ENCODE data around the gene OR12D2. TPM values are rescaled to one million over a fixed set of nuclear protein-coding genes. Genes with fewer than 3 reads are reported as not detected.
"Not testable (repeated sequence)": the region's sequence is repeated elsewhere in the genome, so short reads cannot be mapped to it uniquely, and the experiment has no call there.

The OR12D2 gene
- polyA plus RNA-seq, 4 donors: not detected

GRCh38 chr6:29399525-29399924 lies 4.1 kb downstream of the OR12D2 start:
- Histone ChIP-seq H3K4me3 (ENCODE audit: low read depth in 1 of 3, low read length in 3 of 3) (no peak overlapping the region), H3K27me3 (ENCODE audit: control insufficient read depth in 3 of 3, insufficient read depth in 3 of 3, low read length in 3 of 3) (no peaks in the 10 kb centered on the region), H3K9me3 (ENCODE audit: control insufficient read depth in 2 of 2, insufficient read depth in 1 of 2, low read depth in 1 of 2, low read length in 1 of 2) (no peaks in the 10 kb centered on the region), H3K36me3 (ENCODE audit: control insufficient read depth in 3 of 3, insufficient read depth in 2 of 3, low read depth in 1 of 3, low read length in 3 of 3) (no peaks in the 10 kb centered on the region), H3K27ac (ENCODE audit: low read depth in 1 of 3, low read length in 2 of 3) (no peak overlapping the region), H3K4me1 (ENCODE audit: control insufficient read depth in 3 of 3, insufficient read depth in 2 of 3, low read depth in 1 of 3, low read length in 2 of 3) (no peaks in the 10 kb centered on the region)
- WGBS, 3 donors: 42 to 55% (median 54%) methylated on average over 2 of the region's 2 CpGs
- no peak for DNase-seq
- FAIRE-seq: no peak

DNA sequence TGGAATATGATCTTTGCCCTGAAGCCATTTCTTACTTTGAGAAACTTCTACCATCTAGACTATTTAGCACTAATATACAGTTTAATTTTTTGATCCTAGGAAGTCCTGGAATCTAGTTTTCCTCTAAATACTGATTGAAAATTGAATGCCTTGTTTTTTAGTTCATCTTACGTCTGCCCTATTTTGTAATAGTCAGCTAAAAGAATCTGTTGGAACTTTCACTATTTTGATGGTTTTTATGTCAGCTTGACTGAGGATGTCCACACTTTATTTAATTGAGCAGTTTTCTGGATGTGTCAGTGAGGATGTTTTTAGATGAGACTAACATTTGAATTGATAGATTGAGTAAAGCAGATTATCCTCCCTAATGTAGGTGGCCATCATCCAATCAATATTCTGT lies 8.4 kb downstream of the OR12D2 start:
- no peaks in the 10 kb centered on the region for H3K27me3 ChIP-seq (ENCODE audit: control insufficient read depth in 3 of 3, insufficient read depth in 3 of 3, low read length in 3 of 3)
- H3K9me3 ChIP-seq (ENCODE audit: control insufficient read depth in 2 of 2, insufficient read depth in 1 of 2, low read depth in 1 of 2, low read length in 1 of 2): no peaks in the 10 kb centered on the region
- H3K4me1 ChIP-seq (ENCODE audit: control insufficient read depth in 3 of 3, insufficient read depth in 2 of 3, low read depth in 1 of 3, low read length in 2 of 3): no peaks in the 10 kb centered on the region
- H3K36me3 ChIP-seq (ENCODE audit: control insufficient read depth in 3 of 3, insufficient read depth in 2 of 3, low read depth in 1 of 3, low read length in 3 of 3): no peaks in the 10 kb centered on the region
- no peak overlapping the region for H3K4me3 ChIP-seq (ENCODE audit: low read depth in 1 of 3, low read length in 3 of 3)
- DNase-seq (no peak), FAIRE-seq (no peak)
- no peak overlapping the region for H3K27ac ChIP-seq (ENCODE audit: low read depth in 1 of 3, low read length in 2 of 3)
- 50 to 81% (median 71%) methylated on average over 1 of the region's 1 CpG for WGBS, 3 donors

- no peaks in the 10 kb centered on the region for H3K36me3 ChIP-seq (ENCODE audit: control insufficient read depth in 3 of 3, insufficient read depth in 2 of 3, low read depth in 1 of 3, low read length in 3 of 3)
- no peak for FAIRE-seq
Observed at GRCh38 chr6:29414588-29414987, 19.2 kb downstream of the OR12D2 start, which contains the start of gene OR12D1. OR12D1 (plus strand) TSS chr6:29414928.

GRCh38 chr6:29419516-29419915 lies 24.1 kb downstream of the OR12D2 start:
- Histone ChIP-seq H3K4me3 (ENCODE audit: low read depth in 1 of 3, low read length in 3 of 3) (no peak overlapping the region), H3K27ac (ENCODE audit: low read depth in 1 of 3, low read length in 2 of 3) (no peak overlapping the region), H3K4me1 (ENCODE audit: control insufficient read depth in 3 of 3, insufficient read depth in 2 of 3, low read depth in 1 of 3, low read length in 2 of 3) (no peaks in the 10 kb centered on the region), H3K9me3 (ENCODE audit: control insufficient read depth in 2 of 2, insufficient read depth in 1 of 2, low read depth in 1 of 2, low read length in 1 of 2) (no peaks in the 10 kb centered on the region), H3K27me3 (ENCODE audit: control insufficient read depth in 3 of 3, insufficient read depth in 3 of 3, low read length in 3 of 3) (no peaks in the 10 kb centered on the region), H3K36me3 (ENCODE audit: control insufficient read depth in 3 of 3, insufficient read depth in 2 of 3, low read depth in 1 of 3, low read length in 3 of 3) (no peaks in the 10 kb centered on the region)
- FAIRE-seq (no peak), DNase-seq (no peak)
- 64 to 80% (median 78%) methylated on average over 3 of the region's 3 CpGs for WGBS, 3 donors

More at GRCh38 chr6:29414588-29414987, 19.2 kb downstream of the OR12D2 start, which contains the start of gene OR12D1:
- H3K4me3 ChIP-seq (ENCODE audit: low read depth in 1 of 3, low read length in 3 of 3): no peak within 1 kb of the TSS
- H3K4me1 ChIP-seq (ENCODE audit: control insufficient read depth in 3 of 3, insufficient read depth in 2 of 3, low read depth in 1 of 3, low read length in 2 of 3): no peaks in the 10 kb centered on the region
- H3K9me3 ChIP-seq (ENCODE audit: control insufficient read depth in 2 of 2, insufficient read depth in 1 of 2, low read depth in 1 of 2, low read length in 1 of 2): peaks cover 0 to 1% of the 10 kb centered on the region in 2 donors
- H3K27ac ChIP-seq (ENCODE audit: low read depth in 1 of 3, low read length in 2 of 3): no peak within 1 kb of the TSS
- DNase-seq: no peak
- no peaks in the 10 kb centered on the region for H3K27me3 ChIP-seq (ENCODE audit: control insufficient read depth in 3 of 3, insufficient read depth in 3 of 3, low read length in 3 of 3)

- Histone ChIP-seq H3K9me3 (ENCODE audit: control insufficient read depth in 2 of 2, insufficient read depth in 1 of 2, low read depth in 1 of 2, low read length in 1 of 2) (no peaks in the 10 kb centered on the region), H3K27me3 (ENCODE audit: control insufficient read depth in 3 of 3, insufficient read depth in 3 of 3, low read length in 3 of 3) (no peaks in the 10 kb centered on the region), H3K27ac (ENCODE audit: low read depth in 1 of 3, low read length in 2 of 3) (no peak overlapping the region), H3K36me3 (ENCODE audit: control insufficient read depth in 3 of 3, insufficient read depth in 2 of 3, low read depth in 1 of 3, low read length in 3 of 3) (no peaks in the 10 kb centered on the region), H3K4me1 (ENCODE audit: control insufficient read depth in 3 of 3, insufficient read depth in 2 of 3, low read depth in 1 of 3, low read length in 2 of 3) (no peaks in the 10 kb centered on the region), H3K4me3 (ENCODE audit: low read depth in 1 of 3, low read length in 3 of 3) (no peak overlapping the region)
- FAIRE-seq (no peak), DNase-seq (no peak)
- WGBS, 3 donors: 91 to 97% (median 92%) methylated on average over 2 of the region's 2 CpGs
Observed at GRCh38 chr6:29424168-29424567, 28.7 kb downstream of the OR12D2 start.

DNA sequence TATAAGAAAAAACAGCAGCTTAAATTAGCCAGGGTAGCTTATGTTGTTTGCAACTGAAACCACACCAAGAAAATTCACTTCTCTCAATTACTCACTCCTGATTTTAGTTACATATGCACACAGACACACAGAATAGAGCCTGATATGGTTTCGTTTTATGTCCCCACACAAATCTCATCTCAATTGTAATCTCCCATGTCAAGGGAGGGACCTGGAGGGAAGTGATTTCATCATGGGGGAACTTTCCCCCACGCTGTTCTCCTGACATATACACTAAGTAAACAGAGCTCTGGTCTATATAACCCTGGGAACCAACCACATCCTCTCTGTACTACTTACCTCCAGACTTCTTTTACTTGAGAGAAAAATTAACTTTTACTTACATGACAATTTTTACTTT lies 29.1 kb downstream of the OR12D2 start:
- H3K4me3 ChIP-seq (ENCODE audit: low read depth in 1 of 3, low read length in 3 of 3): no peak overlapping the region
- H3K36me3 ChIP-seq (ENCODE audit: control insufficient read depth in 3 of 3, insufficient read depth in 2 of 3, low read depth in 1 of 3, low read length in 3 of 3): no peaks in the 10 kb centered on the region
- no peak overlapping the region for H3K27ac ChIP-seq (ENCODE audit: low read depth in 1 of 3, low read length in 2 of 3)
- H3K9me3 ChIP-seq (ENCODE audit: control insufficient read depth in 2 of 2, insufficient read depth in 1 of 2, low read depth in 1 of 2, low read length in 1 of 2): no peaks in the 10 kb centered on the region
- H3K27me3 ChIP-seq (ENCODE audit: control insufficient read depth in 3 of 3, insufficient read depth in 3 of 3, low read length in 3 of 3): no peaks in the 10 kb centered on the region
- no peaks in the 10 kb centered on the region for H3K4me1 ChIP-seq (ENCODE audit: control insufficient read depth in 3 of 3, insufficient read depth in 2 of 3, low read depth in 1 of 3, low read length in 2 of 3)
- no peak for DNase-seq
- FAIRE-seq: no peak
- WGBS, 3 donors: 15 to 28% (median 24%) methylated on average over 2 of the region's 2 CpGs

DNA sequence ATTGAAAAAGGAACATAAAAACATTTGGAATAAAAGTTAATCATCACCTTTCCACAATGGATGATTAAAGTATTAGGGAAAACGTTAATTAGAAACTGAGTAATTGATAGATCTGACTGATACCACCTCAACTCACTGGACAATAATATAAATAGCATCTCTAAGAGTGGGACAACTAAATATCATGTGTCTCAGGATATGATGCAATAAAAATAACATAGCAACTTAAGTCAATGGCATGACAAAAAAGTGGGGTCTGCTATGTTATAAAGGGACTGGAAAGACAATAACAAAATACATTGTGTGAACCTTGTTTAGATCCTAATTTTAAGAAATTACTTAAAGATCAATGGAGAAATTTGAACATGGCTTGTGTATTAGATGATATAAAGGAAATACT lies 29.6 kb downstream of the OR12D2 start:
- no peaks in the 10 kb centered on the region for H3K4me1 ChIP-seq (ENCODE audit: control insufficient read depth in 3 of 3, insufficient read depth in 2 of 3, low read depth in 1 of 3, low read length in 2 of 3)
- WGBS, 3 donors: 33 to 55% (median 34%) methylated on average over 1 of the region's 1 CpG
- H3K27me3 ChIP-seq (ENCODE audit: control insufficient read depth in 3 of 3, insufficient read depth in 3 of 3, low read length in 3 of 3): no peaks in the 10 kb centered on the region
- DNase-seq (no peak), FAIRE-seq (no peak)
- H3K9me3 ChIP-seq (ENCODE audit: control insufficient read depth in 2 of 2, insufficient read depth in 1 of 2, low read depth in 1 of 2, low read length in 1 of 2): no peaks in the 10 kb centered on the region
- H3K36me3 ChIP-seq (ENCODE audit: control insufficient read depth in 3 of 3, insufficient read depth in 2 of 3, low read depth in 1 of 3, low read length in 3 of 3): no peaks in the 10 kb centered on the region
- H3K4me3 ChIP-seq (ENCODE audit: low read depth in 1 of 3, low read length in 3 of 3): no peak overlapping the region
- H3K27ac ChIP-seq (ENCODE audit: low read depth in 1 of 3, low read length in 2 of 3): no peak overlapping the region

GRCh38 chr6:29426654-29427053 lies 31.2 kb downstream of the OR12D2 start:
- Histone ChIP-seq H3K4me3 (ENCODE audit: low read depth in 1 of 3, low read length in 3 of 3) (no peak overlapping the region), H3K27me3 (ENCODE audit: control insufficient read depth in 3 of 3, insufficient read depth in 3 of 3, low read length in 3 of 3) (no peaks in the 10 kb centered on the region), H3K4me1 (ENCODE audit: control insufficient read depth in 3 of 3, insufficient read depth in 2 of 3, low read depth in 1 of 3, low read length in 2 of 3) (no peaks in the 10 kb centered on the region), H3K27ac (ENCODE audit: low read depth in 1 of 3, low read length in 2 of 3) (no peak overlapping the region), H3K9me3 (ENCODE audit: control insufficient read depth in 2 of 2, insufficient read depth in 1 of 2, low read depth in 1 of 2, low read length in 1 of 2) (no peaks in the 10 kb centered on the region), H3K36me3 (ENCODE audit: control insufficient read depth in 3 of 3, insufficient read depth in 2 of 3, low read depth in 1 of 3, low read length in 3 of 3) (no peaks in the 10 kb centered on the region)
- WGBS, 3 donors: 83 to 90% (median 87%) methylated on average over 3 of the region's 3 CpGs
- no peak for DNase-seq
- no peak for FAIRE-seq

DNA sequence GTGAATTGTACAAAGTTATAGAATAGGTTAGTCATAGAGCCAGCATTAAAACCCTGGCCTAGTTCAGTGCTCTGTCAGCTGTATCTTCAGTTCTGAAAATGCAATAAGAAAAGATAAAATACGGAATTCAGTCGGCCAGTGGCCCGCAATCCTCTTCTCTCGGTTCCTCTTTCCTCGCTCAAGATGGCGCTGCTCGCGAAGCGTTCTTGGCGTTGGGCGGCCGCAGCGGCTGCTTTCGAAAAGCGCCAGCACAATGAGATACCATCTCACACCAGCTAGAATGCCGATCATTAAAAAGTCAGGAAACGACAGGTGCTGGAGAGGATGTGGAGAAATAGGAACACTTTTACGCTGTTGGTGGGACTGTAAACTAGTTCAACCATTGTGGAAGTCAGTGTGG lies 41.3 kb downstream of the OR12D2 start:
- 72 to 75% (median 74%) methylated on average over 18 of the region's 18 CpGs for WGBS, 3 donors
- not testable (repeated sequence) for FAIRE-seq; H3K4me3 ChIP-seq (ENCODE audit: low read depth in 1 of 3, low read length in 3 of 3); H3K9me3 ChIP-seq (ENCODE audit: control insufficient read depth in 2 of 2, insufficient read depth in 1 of 2, low read depth in 1 of 2, low read length in 1 of 2); H3K4me1 ChIP-seq (ENCODE audit: control insufficient read depth in 3 of 3, insufficient read depth in 2 of 3, low read depth in 1 of 3, low read length in 2 of 3); H3K36me3 ChIP-seq (ENCODE audit: control insufficient read depth in 3 of 3, insufficient read depth in 2 of 3, low read depth in 1 of 3, low read length in 3 of 3); H3K27ac ChIP-seq (ENCODE audit: low read depth in 1 of 3, low read length in 2 of 3); H3K27me3 ChIP-seq (ENCODE audit: control insufficient read depth in 3 of 3, insufficient read depth in 3 of 3, low read length in 3 of 3); DNase-seq
